Measurements from ENCODE around the gene SLC51A.
"Not testable (repeated sequence)": the region's sequence is repeated elsewhere in the genome, so short reads cannot be mapped to it uniquely, and the experiment has no call there.

Gene SLC51A

DNA sequence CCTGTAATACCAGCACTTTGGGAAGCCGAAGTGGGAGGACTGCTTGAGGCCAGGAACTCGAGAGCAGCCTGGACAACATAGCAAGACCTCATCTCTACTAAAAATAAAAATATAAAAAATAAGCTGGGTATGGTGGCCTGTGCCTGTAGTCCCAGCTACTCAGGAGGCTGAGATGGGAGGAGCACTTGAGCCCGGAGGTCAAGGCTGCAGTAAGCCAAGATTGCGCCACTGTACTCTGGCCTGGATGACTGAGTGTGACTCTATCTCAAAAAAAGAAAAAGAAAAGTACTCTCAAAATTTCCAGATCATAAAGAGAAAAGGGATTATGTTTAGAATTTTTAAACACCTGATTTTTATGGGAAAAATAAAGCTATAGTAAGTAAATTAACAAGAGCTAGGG, 24.1 kb downstream of the SLC51A start:
- DNase-seq = no peak
- CTCF ChIA-PET = interaction anchor here (0.8 to 1.7 kb wide), 2 partner anchors 13 kb away, joined by 3 read pairs; no protein-coding TSS in a partner anchor
- no peak overlapping the region for H3K27ac ChIP-seq (ENCODE audit: insufficient read depth in 1 of 2, low read depth in 1 of 2, low read length in 2 of 2, poor library complexity in 1 of 2, severe bottlenecking in 2 of 2)
- H3K27me3 ChIP-seq (replicated peaks in 2 of 5; ENCODE audit: control insufficient read depth in 4 of 5, insufficient read depth in 5 of 5, low read length in 4 of 5) = no peaks in the 10 kb centered on the region
- no peak overlapping the region for H3K4me3 ChIP-seq (ENCODE audit: control insufficient read depth in 1 of 7, extremely low read depth in 1 of 7, insufficient read depth in 4 of 7, low read depth in 2 of 7, low read length in 6 of 7)
- H3K4me1 ChIP-seq (ENCODE audit: control extremely low read depth in 1 of 4, control insufficient read depth in 4 of 4, insufficient read depth in 4 of 4, low read length in 3 of 4) = peaks cover 0 to 3% (median 0%) of the 10 kb centered on the region in 4 experiments
- POLR2A ChIA-PET = no interaction called here
- peaks cover 14 to 46% (median 34%) of the 10 kb centered on the region in 4 experiments for H3K36me3 ChIP-seq (ENCODE audit: control insufficient read depth in 4 of 4, insufficient read depth in 4 of 4, low read length in 3 of 4)
- WGBS (ENCODE audit: insufficient coverage) = 100% methylated on average over 1 of the region's 4 CpGs
- H3K9me3 ChIP-seq (ENCODE audit: control extremely low read depth in 1 of 5, control insufficient read depth in 4 of 5, insufficient read depth in 2 of 5, low read depth in 1 of 5, low read length in 4 of 5) = no peaks in the 10 kb centered on the region

DNA sequence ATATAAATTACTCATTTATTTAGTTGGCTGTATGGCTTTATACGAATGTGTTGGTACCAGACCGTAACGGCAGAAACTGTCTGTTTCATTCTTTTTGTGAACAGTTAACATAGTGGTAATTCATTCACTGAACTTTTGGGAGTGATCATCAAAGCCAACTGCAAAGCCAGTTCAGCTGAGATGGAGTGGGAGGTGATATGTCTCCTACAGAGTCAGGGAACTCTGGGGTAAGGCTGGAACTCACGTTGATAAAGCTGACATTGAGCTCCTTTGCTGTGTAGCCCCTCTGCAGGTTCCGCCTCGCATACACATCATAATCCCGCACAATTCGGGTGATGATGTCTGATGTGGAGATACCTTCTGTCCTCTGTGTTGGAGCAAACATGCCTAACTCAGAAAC, 25.4 kb downstream of the SLC51A start:
- ChIA-PET POLR2A (no interaction called here), CTCF (no interaction called here)
- Histone ChIP-seq H3K27me3 (replicated peaks in 2 of 5; ENCODE audit: control insufficient read depth in 4 of 5, insufficient read depth in 5 of 5, low read length in 4 of 5) (no peaks in the 10 kb centered on the region), H3K4me3 (ENCODE audit: control insufficient read depth in 1 of 7, extremely low read depth in 1 of 7, insufficient read depth in 4 of 7, low read depth in 2 of 7, low read length in 6 of 7) (no peak overlapping the region), H3K9me3 (ENCODE audit: control extremely low read depth in 1 of 5, control insufficient read depth in 4 of 5, insufficient read depth in 2 of 5, low read depth in 1 of 5, low read length in 4 of 5) (no peaks in the 10 kb centered on the region), H3K4me1 (ENCODE audit: control extremely low read depth in 1 of 4, control insufficient read depth in 4 of 4, insufficient read depth in 4 of 4, low read length in 3 of 4) (no peaks in the 10 kb centered on the region), H3K36me3 (ENCODE audit: control insufficient read depth in 4 of 4, insufficient read depth in 4 of 4, low read length in 3 of 4) (peaks cover 16 to 57% (median 44%) of the 10 kb centered on the region in 4 experiments), H3K27ac (ENCODE audit: insufficient read depth in 1 of 2, low read depth in 1 of 2, low read length in 2 of 2, poor library complexity in 1 of 2, severe bottlenecking in 2 of 2) (no peak overlapping the region)
- DNase-seq = no peak
- 50% methylated on average over 2 of the region's 8 CpGs for WGBS (ENCODE audit: insufficient coverage)

DNA sequence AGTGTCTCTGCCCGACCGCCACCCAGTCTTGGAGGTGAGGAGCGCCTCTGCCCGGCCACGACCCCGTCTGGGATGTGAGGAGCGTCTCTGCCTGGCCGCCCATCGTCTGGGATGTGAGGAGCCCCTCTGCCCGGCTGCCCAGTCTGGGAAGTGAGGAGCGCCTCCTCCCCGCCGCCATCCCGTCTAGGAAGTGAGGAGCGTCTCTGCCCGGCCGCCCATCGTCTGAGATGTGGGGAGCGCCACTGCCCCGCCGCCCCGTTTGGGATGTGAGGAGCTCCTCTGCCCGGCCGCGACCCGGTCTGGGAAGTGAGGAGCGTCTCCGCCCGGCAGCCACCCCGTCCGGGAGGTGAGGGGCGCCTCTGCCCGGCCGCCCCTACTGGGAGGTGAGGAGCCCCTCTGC, 27.8 kb downstream of the SLC51A start:
- H3K4me3 ChIP-seq (ENCODE audit: control insufficient read depth in 1 of 7, extremely low read depth in 1 of 7, insufficient read depth in 4 of 7, low read depth in 2 of 7, low read length in 6 of 7); H3K27me3 ChIP-seq (replicated peaks in 2 of 5; ENCODE audit: control insufficient read depth in 4 of 5, insufficient read depth in 5 of 5, low read length in 4 of 5); CTCF ChIA-PET; H3K9me3 ChIP-seq (ENCODE audit: control extremely low read depth in 1 of 5, control insufficient read depth in 4 of 5, insufficient read depth in 2 of 5, low read depth in 1 of 5, low read length in 4 of 5); DNase-seq; POLR2A ChIA-PET; H3K4me1 ChIP-seq (ENCODE audit: control extremely low read depth in 1 of 4, control insufficient read depth in 4 of 4, insufficient read depth in 4 of 4, low read length in 3 of 4); H3K27ac ChIP-seq (ENCODE audit: insufficient read depth in 1 of 2, low read depth in 1 of 2, low read length in 2 of 2, poor library complexity in 1 of 2, severe bottlenecking in 2 of 2): not testable (repeated sequence)
- peaks cover 21 to 47% (median 39%) of the 10 kb centered on the region in 4 experiments for H3K36me3 ChIP-seq (ENCODE audit: control insufficient read depth in 4 of 4, insufficient read depth in 4 of 4, low read length in 3 of 4)
- 98% methylated on average over 12 of the region's 34 CpGs for WGBS (ENCODE audit: insufficient coverage)

DNA sequence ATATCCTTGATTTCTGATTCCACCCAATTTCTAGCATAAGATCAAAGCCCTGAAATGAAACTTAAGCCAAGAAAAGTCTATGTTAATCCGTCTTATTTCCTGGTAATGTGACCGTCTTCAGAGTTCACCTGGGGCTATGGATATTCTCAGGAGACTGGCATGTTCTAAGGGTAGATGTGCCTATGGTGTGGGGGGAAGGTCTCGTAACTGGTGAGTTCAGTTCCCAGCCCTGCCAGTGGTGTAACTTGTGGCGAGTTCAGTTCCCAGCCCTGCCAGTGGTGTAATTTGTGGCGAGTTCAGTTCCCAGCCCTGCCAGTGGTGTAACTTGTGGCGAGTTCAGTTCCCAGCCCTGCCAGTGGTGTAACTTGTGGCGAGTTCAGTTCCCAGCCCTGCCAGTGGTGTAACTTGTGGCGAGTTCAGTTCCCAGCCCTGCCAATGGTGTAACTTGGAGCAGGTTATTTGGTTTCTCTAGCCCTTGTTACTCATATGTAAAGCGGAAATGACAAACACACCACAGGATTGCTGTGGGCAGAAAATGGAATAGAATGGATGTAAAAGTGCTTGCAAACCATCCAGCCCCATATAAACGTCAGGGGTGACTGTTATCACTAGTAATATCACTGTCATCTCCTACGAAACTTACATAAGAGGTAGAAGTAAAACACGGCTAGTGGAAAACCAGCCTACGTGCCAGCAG, 30.4 kb downstream of the SLC51A start:
- Histone ChIP-seq H3K9me3 (ENCODE audit: control extremely low read depth in 1 of 5, control insufficient read depth in 4 of 5, insufficient read depth in 2 of 5, low read depth in 1 of 5, low read length in 4 of 5) (no peaks in the 10 kb centered on the region), H3K27ac (ENCODE audit: insufficient read depth in 1 of 2, low read depth in 1 of 2, low read length in 2 of 2, poor library complexity in 1 of 2, severe bottlenecking in 2 of 2) (no peak overlapping the region), H3K4me1 (ENCODE audit: control extremely low read depth in 1 of 4, control insufficient read depth in 4 of 4, insufficient read depth in 4 of 4, low read length in 3 of 4) (no peaks in the 10 kb centered on the region), H3K36me3 (ENCODE audit: control insufficient read depth in 4 of 4, insufficient read depth in 4 of 4, low read length in 3 of 4) (peaks cover 13 to 42% (median 32%) of the 10 kb centered on the region in 4 experiments), H3K27me3 (replicated peaks in 2 of 5; ENCODE audit: control insufficient read depth in 4 of 5, insufficient read depth in 5 of 5, low read length in 4 of 5) (no peaks in the 10 kb centered on the region), H3K4me3 (ENCODE audit: control insufficient read depth in 1 of 7, extremely low read depth in 1 of 7, insufficient read depth in 4 of 7, low read depth in 2 of 7, low read length in 6 of 7) (no peak overlapping the region)
- WGBS (ENCODE audit: insufficient coverage) = 100% methylated on average over 8 of the region's 13 CpGs
- POLR2A ChIA-PET = interaction anchor here (0.6 kb wide), 1 partner anchor 218 kb away, joined by 3 read pairs; no protein-coding TSS in a partner anchor
- DNase-seq = peak in 1 of 3 donors; percentile 10
- CTCF ChIA-PET = no interaction called here

DNA sequence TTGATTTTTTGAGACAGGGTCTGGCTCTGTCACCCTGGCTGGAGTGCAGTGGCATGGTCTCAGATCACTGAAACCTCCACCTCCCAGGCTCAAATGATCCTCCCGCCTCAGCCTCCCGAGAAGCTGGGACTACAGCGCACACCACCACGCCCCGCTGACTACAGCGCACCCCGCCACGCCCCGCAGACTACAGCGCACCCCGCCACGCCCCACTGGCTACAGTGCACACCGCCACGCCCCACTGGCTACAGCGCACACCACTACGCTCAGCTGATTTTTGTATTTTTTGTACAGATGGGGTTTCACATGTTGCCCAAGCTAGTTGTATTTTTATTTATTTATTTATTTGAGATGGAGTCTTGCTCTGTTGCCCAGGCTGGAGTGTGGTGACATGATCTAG, 35.6 kb downstream of the SLC51A start:
- WGBS (ENCODE audit: insufficient coverage) = 85% methylated on average over 8 of the region's 16 CpGs
- no peaks in the 10 kb centered on the region for H3K4me1 ChIP-seq (ENCODE audit: control extremely low read depth in 1 of 4, control insufficient read depth in 4 of 4, insufficient read depth in 4 of 4, low read length in 3 of 4)
- peaks cover 5 to 34% (median 15%) of the 10 kb centered on the region in 4 experiments for H3K36me3 ChIP-seq (ENCODE audit: control insufficient read depth in 4 of 4, insufficient read depth in 4 of 4, low read length in 3 of 4)
- no peaks in the 10 kb centered on the region for H3K9me3 ChIP-seq (ENCODE audit: control extremely low read depth in 1 of 5, control insufficient read depth in 4 of 5, insufficient read depth in 2 of 5, low read depth in 1 of 5, low read length in 4 of 5)
- ChIA-PET CTCF (interaction anchor here (0.9 to 1.6 kb wide), 3 partner anchors 10 to 19 kb away, joined by 3 to 4 read pairs (median 3); no protein-coding TSS in a partner anchor), POLR2A (no interaction called here)
- DNase-seq = no peak
- no peak overlapping the region for H3K4me3 ChIP-seq (ENCODE audit: control insufficient read depth in 1 of 7, extremely low read depth in 1 of 7, insufficient read depth in 4 of 7, low read depth in 2 of 7, low read length in 6 of 7)
- no peaks in the 10 kb centered on the region for H3K27me3 ChIP-seq (replicated peaks in 2 of 5; ENCODE audit: control insufficient read depth in 4 of 5, insufficient read depth in 5 of 5, low read length in 4 of 5)
- H3K27ac ChIP-seq (ENCODE audit: insufficient read depth in 1 of 2, low read depth in 1 of 2, low read length in 2 of 2, poor library complexity in 1 of 2, severe bottlenecking in 2 of 2) = no peak overlapping the region

DNA sequence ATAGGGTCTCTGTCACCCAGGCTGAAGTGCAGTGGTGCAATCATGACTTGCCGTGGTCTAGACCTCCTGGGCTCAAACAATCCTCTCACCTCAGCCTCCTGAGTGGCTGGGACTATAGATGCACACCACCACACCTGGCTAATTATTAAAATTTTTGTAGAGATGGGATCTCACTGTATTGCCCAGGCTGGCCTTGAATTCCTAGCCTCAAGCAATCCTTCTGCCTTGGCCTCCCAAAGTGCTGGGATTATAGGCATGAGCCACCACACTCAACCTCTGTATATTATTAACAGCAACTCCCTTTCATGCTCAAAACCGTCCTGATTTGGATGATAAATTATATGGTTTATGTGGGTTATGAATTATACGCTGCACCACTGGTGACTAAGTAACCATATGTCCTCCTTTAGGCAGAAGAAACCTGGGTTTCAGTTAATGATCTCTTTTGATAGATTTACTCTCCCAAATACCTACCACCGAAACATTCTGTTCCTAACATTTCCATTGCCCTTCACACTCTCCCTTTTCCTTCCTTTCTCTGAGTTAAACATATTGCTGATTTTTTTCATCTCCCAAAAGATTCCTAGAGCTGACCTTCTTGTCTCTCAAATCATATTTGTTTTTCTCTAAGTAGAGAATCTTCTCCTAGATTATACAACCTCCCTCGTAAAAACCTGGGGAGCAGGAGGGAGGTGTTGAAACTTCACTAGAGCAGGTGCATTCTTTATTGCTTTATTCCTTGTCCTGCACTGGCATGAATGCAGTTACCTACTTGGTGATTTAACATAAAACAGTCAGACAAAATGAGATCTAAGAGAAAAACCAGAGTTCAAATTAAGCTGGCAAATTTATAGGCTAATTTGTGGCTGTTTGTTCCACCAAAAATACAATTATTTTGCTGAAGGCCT, 38.3 kb downstream of the SLC51A start:
- POLR2A ChIA-PET = no interaction called here
- no peak overlapping the region for H3K27ac ChIP-seq (ENCODE audit: insufficient read depth in 1 of 2, low read depth in 1 of 2, low read length in 2 of 2, poor library complexity in 1 of 2, severe bottlenecking in 2 of 2)

More for the DNA sequence above, 38.3 kb downstream of the SLC51A start:
- CTCF ChIA-PET = interaction anchor here (1.0 to 1.6 kb wide), 9 partner anchors 8 to 432 kb away, joined by 3 to 5 read pairs (median 3); no protein-coding TSS in a partner anchor
- WGBS (ENCODE audit: insufficient coverage) = 100% methylated on average over 1 of the region's 5 CpGs
- Histone ChIP-seq H3K4me1 (ENCODE audit: control extremely low read depth in 1 of 4, control insufficient read depth in 4 of 4, insufficient read depth in 4 of 4, low read length in 3 of 4) (no peaks in the 10 kb centered on the region), H3K36me3 (ENCODE audit: control insufficient read depth in 4 of 4, insufficient read depth in 4 of 4, low read length in 3 of 4) (peaks cover 0 to 25% (median 7%) of the 10 kb centered on the region in 4 experiments), H3K9me3 (ENCODE audit: control extremely low read depth in 1 of 5, control insufficient read depth in 4 of 5, insufficient read depth in 2 of 5, low read depth in 1 of 5, low read length in 4 of 5) (no peaks in the 10 kb centered on the region), H3K27me3 (replicated peaks in 2 of 5; ENCODE audit: control insufficient read depth in 4 of 5, insufficient read depth in 5 of 5, low read length in 4 of 5) (no peaks in the 10 kb centered on the region), H3K4me3 (ENCODE audit: control insufficient read depth in 1 of 7, extremely low read depth in 1 of 7, insufficient read depth in 4 of 7, low read depth in 2 of 7, low read length in 6 of 7) (no peak overlapping the region)
- no peak for DNase-seq
